HG03442 (cell line): ENCODE results near the gene PEA15.

Source experiments
- ATAC-seq: cut with Tn5 transposase; IDR thresholded peaks from one replicate; pipeline ENCODE4 v1.9.1; 2021; ENCODE audit warnings: mild to moderate bottlenecking, moderate library complexity; ENCODE audit not compliant: unreplicated experiment

The PEA15 gene

DNA sequence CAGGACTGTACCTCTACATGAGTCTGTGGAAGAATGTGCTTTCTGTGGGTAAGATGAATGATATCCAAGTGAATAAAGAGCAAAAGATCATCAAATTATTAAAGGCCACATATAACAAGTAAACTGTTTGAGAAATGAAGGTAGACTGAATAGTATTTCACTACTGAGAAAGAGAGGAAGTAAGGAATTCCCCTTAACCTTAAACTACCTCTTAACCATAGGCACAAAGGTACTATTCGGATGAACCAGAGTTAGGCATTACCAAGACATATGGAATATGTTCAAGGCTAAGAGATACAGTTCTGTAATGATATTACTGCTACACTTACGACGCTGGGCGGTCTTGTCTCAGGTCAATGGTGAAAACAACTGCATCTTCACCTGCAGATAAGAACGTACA, 31.6 kb downstream of the PEA15 start:
- ATAC-seq = no peak

GRCh38 chr1:160237558-160237957, 32.4 kb downstream of the PEA15 start:
- ATAC-seq = no peak

- no peak for ATAC-seq
Observed at GRCh38 chr1:160238408-160238807, 33.2 kb downstream of the PEA15 start.

- ATAC-seq = no peak
Observed at GRCh38 chr1:160239582-160240299, 34.6 kb downstream of the PEA15 start.

- no peak for ATAC-seq
Observed at GRCh38 chr1:160243767-160244166, 38.6 kb downstream of the PEA15 start.

DNA sequence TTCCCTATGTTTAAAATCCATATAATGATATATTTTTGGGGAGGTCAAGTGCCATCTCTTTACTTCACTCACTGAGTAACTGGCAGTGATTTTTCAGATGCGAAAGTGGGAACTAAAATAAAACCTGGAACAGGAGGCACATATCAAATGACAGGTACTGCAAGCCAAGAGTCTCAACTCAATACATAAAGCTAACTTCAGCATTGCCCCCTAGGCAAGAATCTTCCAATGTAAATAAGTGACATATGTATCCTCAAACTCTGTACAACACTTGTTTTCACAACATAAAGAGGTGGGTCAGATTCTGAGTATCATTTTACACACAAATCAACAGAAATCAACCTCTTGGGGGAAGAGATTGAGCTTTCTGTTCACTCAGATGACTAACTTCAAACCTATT, 39.0 kb downstream of the PEA15 start:
- ATAC-seq = no peak

GRCh38 chr1:160245434-160245833, 40.2 kb downstream of the PEA15 start:
- ATAC-seq = no peak

GRCh38 chr1:160247053-160247452, 41.9 kb downstream of the PEA15 start:
- no peak for ATAC-seq

DNA sequence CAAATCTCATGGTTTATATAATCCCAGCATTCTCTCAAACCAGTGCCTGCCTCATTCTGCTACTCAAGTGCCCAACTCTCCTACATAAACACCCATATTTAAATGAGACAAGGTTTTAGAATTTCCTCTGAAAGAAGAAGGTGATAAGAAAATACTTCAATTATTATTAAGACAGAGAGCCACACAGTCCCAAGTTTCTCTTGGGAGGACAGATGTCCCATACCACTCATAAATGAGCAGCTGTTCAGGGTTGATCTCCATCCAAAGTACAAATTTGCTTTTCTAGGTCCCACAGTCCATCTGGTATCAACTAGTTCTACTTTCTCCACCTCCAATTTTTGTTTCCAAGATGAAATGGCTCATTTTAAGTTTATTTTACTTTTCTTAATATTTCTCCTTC, 45.8 kb downstream of the PEA15 start:
- no peak for ATAC-seq

GRCh38 chr1:160251687-160252526, 46.7 kb downstream of the PEA15 start:
- ATAC-seq = peak; percentile 85

DNA sequence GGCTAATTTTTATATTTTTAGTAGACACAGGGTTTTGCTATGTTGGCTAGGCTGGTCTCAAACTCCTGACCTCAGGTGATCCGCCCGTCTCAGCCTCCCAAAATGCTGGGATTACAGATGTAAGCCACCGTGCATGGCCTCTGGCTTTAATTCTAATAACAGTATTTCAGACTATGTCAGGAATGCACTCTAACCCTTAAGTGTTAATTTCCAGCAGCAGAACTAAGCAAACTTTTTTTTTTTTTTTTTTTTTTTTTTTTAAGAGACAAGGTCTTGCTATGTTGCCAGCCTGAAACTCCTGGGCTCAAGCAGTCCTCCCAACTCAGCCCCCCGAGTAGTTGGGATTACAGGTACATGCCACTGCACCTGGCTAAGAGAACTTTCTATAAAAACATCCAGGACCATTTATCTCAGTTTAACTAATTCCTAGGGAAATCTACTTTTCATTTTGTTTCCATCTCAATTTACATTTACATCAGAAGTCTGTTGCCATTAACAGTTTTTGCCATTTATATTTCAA, 50.7 kb downstream of the PEA15 start:
- no peak for ATAC-seq

GRCh38 chr1:160256396-160257046, 51.3 kb downstream of the PEA15 start:
- ATAC-seq = no peak

DNA sequence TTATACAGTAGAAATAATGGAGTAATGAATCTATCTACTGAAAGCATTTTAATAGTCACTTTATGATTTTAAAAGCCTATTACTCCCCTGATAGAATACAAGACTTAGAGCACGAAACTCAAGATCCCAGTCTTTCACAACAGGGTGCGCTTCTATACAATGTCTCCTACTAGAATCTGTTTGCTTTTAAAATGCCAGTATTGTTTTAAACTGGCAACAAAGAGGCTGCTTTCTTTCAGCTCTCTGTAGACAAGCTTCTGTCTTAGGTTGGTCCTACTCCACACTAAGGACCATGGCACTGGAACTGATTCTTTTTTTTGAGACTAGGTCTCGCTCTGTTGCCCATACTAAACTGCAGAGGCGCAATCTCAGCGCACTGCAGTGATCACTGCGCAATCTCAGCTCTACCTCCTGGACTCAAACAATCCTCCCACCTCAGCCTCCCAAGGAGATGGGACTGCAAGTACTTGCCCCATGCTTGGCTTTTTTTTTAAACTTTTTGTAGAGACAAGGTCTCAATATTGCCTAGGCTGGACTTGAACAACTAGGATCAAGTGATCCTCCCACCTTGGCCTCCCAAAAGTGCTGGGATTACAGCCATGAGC, 52.3 kb downstream of the PEA15 start:
- no peak for ATAC-seq

DNA sequence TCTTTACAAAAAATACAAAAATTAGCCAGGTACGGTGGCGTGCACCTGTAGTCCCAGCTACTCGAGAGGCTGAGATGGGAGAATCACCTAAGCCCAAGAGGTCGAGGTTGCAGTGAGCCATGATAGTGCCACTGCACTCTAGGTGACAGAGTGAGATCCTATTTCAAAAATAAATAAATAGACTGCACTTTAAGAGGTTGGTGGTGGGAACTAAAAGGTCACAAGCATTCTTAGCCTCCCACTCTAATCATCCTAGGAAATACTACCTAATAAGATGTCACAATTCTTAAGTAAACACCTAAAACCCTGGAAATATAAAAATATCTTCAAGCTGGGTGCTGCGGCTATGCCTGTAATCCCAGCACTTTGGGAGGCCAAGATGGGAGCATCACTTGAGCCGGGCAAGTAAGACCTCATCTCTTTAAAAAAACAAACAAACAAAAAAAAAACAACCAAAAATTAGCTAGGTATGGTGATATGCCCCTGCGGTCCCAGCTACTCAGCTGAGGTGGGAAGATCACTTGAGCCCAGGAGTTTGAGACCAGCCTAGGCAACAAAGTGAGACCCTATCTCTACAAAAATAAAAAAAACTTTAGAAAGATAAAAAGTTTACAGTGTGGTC, 53.1 kb downstream of the PEA15 start:
- ATAC-seq = no peak

DNA sequence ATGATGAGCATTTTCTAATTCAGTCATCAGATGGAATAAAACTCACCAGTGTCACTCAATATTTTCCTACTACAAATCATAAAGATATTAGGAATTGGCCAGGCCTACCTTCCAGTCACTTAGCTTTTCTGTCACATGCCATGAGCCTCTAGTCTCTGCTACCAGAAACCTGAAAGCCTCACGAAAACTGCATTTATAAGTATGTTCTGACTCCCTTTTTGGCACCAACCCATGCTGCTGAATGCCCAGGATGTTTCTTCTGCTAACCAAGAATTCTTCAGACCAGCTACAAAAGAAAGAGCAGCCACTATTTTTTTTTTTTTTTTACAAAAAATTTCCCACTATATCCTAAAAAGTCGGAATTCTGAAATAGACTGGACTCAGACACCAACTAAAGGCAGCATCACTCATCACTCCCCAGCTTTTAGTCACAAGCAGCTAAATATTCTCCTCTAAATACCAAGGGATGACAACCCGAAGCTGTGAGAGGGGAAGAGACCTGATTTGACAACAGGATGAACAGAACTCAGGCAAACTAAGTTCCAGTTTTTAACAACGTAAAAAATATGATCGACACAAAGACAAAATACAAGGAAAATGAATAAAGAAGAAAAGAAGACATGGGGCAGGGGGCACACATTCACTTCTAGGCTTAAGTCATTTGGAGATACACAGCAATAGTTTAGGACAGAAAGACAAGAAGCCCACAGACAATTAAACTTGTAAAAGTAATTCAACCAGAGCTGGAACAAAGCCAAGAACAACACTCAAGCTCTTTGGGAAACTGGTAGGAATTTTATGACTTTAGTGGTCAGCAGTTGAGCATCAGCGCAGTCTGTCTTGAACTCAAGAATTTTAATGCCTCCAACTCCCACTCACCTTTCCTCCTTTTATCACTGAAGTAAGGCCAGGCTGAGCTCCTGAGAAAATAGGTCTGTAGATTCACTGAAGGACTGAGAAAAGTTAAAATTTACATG, 55.5 kb downstream of the PEA15 start:
- no peak for ATAC-seq

DNA sequence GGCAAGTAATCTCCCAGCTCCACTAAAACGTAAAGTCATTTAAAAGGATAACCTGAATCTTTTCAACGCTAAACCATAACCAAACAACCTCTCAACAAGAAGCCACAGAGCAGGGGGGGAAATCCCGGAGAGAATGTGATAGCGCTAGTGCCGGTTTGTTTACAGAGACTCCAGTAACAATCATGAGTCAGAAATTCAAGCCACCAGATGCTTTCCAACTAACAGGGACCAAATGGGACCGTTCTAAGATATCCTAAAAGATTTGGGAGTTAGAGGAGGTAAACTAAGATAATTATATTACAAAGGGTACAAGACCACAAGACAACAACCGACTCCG, 56.3 kb downstream of the PEA15 start:
- ATAC-seq = no peak

DNA sequence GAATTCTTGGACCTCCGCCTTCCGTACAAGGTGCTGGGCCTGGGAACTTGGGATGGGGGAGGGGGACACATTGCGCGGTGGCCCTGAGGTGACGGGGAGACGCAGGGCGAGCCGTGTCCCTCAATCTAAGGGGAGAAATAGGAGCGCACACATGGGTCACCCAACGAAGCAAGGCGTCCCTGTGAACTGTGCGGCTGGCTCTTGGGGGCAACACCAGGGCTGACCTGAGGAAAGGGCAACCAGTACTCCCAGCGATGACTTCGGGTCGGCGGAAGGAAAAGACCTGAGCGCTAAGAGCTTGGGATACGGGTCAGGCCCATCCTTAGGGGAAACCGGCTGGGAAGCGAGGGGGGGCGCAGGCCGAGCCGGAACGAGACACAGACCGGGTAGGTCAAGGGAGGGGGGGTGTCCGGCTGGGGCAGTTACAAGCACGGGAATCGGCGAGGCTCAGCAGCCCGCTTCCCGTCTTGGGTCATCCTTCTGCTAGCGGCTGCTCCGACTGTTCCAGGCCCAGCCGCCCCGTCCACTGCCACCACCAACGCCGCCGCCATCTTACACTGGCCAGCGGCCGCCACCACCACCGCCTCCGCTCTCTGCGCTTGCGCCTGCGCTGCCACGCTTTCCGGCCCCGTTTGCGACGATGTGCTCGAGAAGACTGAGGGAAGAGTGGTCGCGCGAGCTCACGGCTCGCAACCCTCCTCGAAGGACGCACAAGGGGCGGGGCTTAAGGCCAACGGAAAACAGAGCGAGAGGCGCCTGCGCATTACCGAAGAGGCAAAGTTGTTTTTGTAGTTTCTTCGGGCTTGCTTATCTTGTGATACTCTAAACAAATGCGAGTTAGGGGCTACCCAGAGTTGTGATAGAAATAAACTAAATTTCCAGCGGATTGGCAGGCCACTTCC, 57.0 kb downstream of the PEA15 start, which contains the start of gene DCAF8:
TSS of gene DCAF8 (minus strand) at position 657 of the 902 bp plus-strand sequence. CDS start 18,541 bp downstream, outside the sequence.
- peak; percentile 68 for ATAC-seq

DNA sequence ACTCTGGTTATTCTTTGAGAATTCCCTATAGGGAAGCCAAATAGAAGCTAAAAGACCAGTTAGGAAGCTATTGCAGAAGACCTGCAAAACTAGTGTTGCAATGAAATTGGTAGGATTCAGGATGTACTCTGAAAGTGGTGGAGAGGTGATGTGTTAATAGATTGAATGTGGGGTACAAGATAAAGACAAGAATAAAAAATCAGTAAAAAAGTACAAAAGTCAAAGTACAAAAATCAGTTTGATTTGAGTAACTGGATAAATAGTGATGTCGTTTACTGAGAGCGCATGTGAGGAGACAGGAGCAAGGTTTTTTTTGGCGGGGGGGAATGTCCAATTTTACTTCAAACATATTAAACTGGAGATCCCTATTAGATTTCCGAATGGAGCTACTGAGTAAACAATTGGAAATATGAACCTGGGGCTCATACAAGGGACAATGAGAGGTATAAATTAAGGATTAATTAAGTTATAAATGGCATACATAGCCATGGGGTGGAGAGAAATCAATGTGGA, 59.7 kb downstream of the PEA15 start:
- ATAC-seq = no peak
